NCI-H526 treated with DMSO at 0.1 percent for 48 hours (cell line): ENCODE measurements around the gene MGAT3.

Experiments used
- DNase-seq: peaks from one replicate; lab custom pipeline; 2025; lab: John Stamatoyannopoulos, UW

The MGAT3 gene

GRCh38 chr22:39429186-39429585, 27.6 kb upstream of the MGAT3 start:
- no peak for DNase-seq

DNA sequence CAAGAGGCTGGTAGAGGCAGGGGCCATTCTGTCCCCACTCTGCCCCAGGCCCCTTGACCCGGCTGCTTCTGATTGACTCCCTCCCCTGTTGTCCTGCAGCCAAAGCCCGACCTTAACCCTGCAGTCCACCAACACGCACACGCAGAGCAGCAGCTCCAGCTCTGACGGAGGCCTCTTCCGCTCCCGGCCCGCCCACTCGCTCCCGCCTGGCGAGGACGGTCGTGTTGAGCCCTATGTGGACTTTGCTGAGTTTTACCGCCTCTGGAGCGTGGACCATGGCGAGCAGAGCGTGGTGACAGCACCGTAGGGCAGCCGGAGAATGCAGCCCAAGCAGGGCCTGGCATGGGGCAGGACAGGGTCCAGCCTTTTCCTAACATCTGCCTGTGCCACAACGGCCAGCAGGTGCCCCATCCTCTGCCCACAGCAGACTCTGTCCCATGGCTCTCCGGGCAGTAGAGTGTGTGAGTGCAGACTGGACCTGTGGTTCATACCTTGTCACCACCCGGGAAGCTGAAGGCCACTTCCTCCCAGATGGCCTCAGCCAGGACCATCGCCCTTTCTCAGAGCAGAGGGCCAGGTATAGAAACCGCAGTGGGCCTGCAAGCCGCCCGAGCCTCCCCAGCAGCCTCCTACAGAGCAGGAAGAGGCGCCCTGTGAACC, 26.8 kb upstream of the MGAT3 start:
- no peak for DNase-seq

DNA sequence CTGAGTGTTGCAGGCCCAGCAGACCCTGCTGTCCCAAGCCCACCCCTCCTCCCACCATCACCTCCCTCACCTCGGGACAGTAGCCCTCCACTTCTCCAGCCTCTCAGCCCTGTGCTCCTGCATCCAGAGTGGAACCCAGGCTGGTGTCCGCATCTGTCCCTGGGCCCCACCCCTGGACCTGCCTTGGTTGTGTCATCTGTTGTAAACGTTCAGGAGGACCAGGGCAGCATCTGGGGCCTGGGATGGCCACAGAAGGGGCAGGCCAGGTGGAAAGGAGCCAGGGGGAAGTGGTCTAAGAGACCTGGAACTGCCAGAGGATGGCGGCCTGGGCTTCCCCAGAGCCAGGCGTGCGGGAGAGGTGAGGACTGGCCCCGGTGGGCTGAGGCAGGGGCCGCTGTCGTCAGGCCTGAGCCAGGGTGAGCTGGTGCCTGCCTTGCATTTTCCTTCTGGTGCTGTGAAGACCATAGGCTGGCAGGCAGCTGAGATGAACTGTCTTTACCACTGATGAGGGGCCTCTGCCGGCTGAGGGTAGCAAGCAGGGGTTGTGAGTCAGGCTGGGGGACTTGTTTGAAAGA, 26.1 kb upstream of the MGAT3 start:
- DNase-seq = no peak

- DNase-seq = no peak
These were observed 25.5 kb upstream of the MGAT3 start for GRCh38 chr22:39431216-39431801.

DNA sequence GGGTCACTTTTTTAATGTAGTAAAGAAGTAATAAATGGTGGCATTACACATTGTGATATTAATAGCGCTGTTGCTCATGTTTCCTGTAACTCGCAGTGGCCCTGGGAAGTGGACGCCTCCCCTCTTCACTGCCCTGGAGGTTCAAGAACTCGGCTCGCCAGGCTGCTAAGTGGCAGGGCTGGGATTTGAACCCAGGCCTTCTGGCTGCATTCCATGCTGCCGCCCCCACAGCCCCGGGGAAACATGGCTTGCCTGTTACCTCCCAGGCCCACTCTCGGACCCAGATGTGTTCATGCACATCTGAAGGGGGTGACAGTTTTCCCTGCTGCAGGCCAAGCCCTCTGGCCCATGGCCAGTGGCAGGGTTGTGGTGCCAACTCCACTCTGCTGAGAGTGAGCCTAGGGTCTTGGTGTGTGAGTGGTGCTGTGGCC, 25.0 kb upstream of the MGAT3 start:
- no peak for DNase-seq

DNA sequence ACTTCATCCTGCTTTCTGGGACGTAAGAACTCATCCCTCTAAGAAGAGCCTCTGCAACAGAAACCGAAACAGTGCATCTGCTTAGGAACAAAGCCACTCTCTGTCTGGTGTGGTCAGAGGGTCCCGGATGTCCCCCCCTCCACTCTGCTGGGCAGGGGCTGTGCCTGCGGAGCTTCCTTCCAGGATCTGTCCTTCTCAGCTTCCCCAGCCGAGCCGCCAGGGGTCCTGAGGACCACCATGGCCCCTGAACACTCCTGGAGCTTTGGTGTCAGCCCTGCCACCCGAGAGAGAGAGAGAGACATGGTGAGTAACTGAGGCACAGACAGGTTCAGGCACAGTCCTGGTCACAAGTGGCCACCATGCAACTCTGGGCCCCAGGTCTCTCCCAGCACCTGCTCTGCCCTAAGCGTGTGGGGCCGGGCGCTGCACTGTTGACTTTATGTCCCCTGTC, 24.4 kb upstream of the MGAT3 start:
- no peak for DNase-seq

GRCh38 chr22:39433476-39434242, 23.2 kb upstream of the MGAT3 start:
- DNase-seq = no peak

GRCh38 chr22:39434243-39434653, 22.6 kb upstream of the MGAT3 start:
- DNase-seq = no peak

- no peak for DNase-seq
These were observed 22.1 kb upstream of the MGAT3 start for GRCh38 chr22:39434721-39435120.

GRCh38 chr22:39435616-39436015, 21.2 kb upstream of the MGAT3 start:
- no peak for DNase-seq

DNA sequence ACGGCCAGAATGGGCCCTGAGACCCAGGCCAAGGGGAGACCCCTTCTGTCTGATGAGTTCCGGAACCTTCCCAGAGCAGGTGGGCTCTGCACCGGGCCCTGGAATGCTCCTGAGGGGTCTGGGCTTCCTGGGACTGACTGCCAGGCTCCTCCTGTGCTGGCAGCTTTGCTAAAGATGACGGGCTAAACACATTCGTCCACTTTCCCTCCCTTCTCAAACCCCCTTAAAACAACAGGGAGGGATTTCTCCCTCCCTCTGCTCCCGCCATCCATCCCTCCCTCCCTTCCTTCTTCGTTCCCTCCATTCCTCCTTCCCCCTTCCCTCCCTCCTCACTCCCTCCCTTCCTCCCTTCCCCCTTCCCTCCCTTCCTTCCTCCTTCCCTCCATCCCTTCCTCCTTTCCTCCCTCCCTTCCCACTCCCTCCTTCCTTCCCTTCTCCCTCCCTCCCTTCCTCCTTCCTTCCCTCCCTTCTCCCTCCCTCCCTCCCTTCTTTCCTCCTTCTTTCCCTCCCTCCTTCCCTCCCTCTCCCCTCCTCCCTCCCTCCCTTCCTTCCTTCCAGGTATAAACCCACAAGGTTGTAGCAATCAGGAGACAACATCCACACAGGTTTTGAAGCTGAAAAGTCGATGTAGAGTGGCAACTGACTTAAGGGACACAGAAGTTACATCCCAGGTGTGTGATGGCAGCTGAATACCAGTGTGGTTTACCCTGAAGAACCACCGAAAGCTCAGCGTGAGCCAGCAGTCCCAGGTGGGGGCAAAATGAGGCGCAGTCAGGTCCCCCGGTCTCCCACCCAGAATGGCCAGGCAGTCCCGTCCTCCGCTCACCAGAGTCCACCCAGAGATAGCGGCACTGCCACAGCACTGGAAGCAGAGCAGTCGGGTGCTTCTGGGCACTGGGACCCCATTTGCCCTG, 18.8 kb upstream of the MGAT3 start:
- DNase-seq = no peak

- DNase-seq = no peak
These were observed 17.6 kb upstream of the MGAT3 start for GRCh38 chr22:39439170-39439569.

GRCh38 chr22:39443398-39443797, 13.4 kb upstream of the MGAT3 start:
- no peak for DNase-seq

DNA sequence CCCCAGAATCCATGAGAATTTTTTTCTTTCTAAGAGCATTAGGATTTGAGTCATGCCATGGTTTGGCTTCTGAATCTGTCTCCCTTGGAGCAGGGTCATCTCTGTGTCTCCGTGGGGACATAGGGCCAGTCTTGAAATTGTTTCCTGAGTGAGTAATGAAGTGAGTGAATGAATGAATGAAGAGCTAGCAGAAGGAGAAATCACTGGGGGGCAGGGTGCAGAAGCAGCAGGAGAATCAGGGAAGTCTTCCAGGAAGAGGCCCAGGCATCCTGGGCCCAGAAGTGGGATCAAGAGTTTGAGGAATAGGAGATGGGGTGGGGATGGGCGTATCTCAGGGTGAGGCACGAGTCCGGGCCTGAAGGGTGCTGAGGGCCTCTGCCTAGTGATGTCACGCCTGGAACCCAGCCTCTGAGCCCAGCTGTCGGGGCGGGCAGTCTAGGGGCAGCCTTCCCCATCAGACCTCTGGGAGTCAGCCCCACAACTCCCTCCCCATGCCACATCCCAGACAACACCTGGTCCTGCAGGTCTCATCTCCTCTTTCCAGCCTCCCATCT, 12.5 kb upstream of the MGAT3 start:
- DNase-seq = no peak

GRCh38 chr22:39444937-39445465, 11.8 kb upstream of the MGAT3 start:
- DNase-seq = no peak

GRCh38 chr22:39445678-39446077, 11.1 kb upstream of the MGAT3 start:
- no peak for DNase-seq

DNA sequence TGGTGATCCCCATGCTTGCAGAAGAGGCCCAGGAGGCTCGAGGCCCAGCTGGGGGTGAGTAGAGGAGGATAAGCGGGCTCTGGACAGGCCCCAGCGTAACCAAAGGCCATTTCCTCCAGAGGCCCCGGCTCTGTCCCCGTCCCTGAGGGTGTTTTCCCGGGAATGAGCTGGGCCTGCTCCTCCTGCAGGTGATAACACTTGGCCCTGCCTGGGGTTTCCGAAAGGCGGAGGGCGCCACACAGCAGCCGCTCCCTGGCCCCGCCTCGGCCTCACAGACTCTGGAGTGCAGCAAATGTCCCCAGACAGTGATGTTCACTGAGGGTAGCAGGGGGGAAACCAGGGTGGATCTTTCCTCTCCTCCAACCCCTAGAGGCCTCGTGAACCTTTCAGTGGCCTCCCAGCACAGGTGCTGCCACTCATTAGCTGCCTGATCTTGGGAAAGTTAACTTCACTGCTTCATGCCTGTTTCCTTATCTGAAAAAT, 10.5 kb upstream of the MGAT3 start:
- no peak for DNase-seq

DNA sequence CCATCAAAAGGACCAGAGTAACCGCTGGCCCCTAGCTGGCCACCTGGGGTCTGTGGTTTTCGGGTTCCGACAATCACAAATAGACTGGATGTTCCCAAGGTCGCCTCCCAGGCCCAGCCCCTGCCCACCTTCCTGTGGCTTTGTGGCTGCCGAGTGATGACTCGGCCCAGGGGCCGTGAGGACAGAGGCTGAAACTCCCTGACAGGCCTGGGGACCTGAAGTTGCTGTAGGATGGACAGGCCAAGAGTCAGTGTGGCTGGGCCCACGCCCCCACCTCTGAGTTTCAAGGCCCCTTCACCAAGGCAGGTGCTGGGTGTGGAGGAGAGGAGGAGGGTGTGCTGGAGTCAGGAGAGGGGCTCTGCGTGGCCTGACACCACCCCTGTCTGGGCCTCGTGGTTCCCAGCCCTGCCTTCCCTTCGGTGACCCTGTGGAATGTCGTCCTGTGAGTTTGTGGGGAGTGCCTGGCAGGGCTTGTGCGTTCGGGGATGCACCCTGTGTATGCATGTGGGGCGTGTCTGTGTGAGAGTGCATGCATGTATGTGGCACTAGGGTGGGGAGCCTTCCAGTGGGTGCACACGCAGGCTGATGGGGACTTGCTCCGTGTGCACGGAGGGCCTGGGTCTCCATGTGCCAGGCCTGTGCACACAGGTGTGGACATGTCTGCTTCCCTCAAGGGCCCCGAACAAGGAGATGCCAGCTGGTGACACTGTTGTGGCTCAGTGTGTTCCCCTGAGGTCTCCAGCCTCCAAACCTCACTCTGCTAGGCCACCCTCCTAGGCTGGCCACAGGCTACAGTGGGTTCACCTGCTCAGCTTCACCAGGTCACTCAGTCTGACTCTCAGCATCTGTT, 8.4 kb upstream of the MGAT3 start:
- no peak for DNase-seq

DNA sequence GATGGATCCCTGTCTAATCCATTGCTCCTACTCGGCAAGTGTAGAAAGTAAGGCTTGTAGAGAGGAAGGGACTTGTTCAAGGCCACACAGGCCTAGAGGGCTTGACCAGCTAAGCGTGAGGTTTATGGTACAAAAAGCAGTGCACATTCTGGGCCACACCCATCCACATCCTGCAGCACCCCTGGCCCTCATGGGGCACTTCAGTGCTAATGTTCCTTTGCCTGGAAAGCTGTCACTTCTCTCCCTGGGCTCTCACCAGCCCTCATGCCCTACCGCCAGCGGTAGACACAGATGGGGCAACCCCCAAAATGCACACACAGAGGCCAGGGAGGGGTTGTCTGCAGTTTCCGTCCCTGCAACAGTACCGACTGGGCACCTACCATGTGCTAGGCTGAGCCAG, 7.1 kb upstream of the MGAT3 start:
- DNase-seq = no peak
